Stimulated activated CD8-positive, alpha-beta memory T cell treated with anti-CD3 and anti-CD28 coated beads, Interleukin-12 subunit alpha, Interleukin-12 subunit beta, amount 100 ng/mL, for 24 hours (primary cell): ENCODE data around the gene ZNF516.

Experiments used
- DNase-seq: peaks from one replicate; pipeline ENCODE4 v3.0.0-alpha.2; 2020; ENCODE audit errors: extremely low read depth

Gene ZNF516

DNA sequence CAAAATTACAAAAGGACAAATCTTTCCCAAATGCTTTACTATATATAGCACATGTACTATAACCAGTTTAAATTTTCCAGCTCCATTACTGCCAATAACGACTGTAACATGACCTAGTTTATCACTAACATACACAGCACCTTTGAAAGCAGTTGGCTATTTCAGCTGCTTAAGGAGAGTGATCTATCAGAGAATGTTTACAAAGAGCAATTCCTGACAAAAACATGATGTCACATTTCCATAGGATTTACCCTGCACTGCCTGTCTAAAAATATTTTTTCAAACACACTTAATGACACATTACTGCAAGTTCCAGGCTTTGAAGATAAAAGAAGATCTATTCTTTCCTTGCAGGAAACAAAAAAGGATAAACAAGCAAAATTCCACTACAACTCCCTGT is 40.6 kb downstream of the ZNF516 start:
- DNase-seq = no peak

DNA sequence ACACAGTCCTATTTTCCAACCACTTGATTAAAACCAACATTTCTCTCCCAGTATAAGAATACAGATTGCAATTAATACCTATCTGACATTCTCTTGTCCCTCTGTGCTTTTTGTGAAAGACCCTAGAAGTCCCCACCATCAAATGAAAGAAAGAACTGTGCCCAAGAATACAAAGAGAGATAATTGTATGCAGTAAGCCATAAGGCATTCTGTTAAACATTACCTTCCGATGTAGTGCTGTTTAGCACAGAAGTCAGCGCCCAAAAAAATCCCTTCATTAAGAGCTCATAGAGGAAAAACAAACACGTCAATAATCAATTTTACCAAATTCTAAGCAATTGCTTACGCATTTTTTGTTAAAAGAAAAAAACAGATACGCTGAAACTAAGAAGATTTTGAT is 41.1 kb downstream of the ZNF516 start:
- no peak for DNase-seq

DNA sequence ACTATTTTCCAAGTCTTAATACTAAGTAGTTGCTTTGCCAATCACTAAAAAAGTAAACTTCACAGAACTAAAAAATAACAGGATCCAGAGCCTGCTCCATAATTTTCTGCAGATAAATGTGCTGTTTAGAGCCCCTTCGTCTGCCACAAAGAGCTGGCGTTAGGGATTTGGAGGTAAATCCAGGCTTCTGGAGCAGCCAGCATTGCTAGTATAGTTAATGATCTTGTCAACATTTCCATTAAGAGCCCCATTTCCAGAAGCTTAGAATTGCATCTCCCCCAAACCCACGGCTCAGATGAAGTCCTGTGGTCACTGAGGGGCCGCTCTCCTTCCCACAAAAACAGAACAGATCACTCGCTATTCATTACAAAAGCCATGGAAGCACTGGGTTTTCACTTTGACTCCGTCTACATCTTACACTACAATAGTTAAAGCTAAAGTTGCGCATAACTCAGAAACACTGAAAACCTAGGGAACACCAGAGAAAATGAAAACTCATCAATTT is 41.9 kb downstream of the ZNF516 start:
- DNase-seq = no peak

DNA sequence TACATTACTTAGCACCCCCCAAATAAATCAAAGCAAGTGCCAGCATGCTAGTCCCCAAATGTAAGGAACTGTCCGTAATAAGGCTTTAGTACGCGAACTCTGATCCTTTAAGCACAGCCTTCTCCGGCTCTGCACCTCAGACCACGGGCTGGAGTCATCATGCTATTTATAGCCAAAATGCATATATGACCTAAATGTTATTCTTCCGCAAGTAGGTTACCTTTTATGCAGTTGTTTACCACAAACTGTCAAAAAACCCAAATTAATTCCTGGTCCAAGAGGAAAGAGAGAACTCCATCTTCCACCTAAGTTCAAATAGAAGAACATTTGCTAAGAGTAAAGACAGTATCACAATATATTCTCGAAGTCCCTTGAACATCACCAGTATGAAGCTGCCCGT is 42.7 kb downstream of the ZNF516 start:
- no peak for DNase-seq

DNA sequence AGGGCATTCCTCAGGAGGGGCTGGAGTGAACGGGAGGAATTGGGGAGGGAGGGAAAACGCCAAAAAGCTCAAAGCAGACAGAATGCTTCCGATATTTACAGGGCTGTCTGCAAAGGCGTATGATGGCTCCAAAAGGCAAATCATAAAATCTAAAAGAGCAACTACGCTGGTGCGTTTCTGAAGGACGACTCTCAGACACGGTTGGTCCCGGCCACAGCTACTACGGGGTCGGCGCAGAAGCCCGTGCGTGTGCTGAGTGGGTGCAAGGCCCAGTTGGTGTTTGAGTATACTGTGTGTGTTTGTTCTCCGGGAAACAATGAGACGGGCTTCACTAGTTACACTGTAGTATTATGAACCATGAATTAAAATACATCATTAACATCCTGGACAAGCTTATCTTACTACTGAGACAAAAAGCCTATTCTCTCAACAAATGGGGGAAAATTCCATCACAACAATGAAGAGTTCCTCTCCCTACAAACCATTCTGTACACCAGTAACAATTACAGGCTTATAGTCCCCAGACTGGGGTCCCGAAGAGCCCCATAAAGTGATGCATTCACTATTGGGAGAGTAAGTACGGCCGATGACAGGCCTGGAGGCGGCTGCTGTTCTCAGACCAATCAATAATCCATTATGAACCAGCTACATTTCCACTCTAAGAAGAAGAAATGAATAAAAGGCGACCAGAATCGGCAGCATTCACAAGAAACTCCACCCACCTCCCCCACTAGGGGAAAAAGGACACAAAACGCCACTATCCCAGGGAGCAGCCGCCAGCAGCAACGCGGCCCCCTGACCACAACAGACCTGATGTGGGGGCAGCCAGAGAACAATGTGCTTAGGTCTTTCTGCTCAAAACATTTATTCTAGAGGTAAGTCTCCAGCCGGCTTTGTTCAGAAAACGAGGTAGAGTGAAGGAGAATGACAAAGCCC is 43.4 kb downstream of the ZNF516 start:
- no peak for DNase-seq

DNA sequence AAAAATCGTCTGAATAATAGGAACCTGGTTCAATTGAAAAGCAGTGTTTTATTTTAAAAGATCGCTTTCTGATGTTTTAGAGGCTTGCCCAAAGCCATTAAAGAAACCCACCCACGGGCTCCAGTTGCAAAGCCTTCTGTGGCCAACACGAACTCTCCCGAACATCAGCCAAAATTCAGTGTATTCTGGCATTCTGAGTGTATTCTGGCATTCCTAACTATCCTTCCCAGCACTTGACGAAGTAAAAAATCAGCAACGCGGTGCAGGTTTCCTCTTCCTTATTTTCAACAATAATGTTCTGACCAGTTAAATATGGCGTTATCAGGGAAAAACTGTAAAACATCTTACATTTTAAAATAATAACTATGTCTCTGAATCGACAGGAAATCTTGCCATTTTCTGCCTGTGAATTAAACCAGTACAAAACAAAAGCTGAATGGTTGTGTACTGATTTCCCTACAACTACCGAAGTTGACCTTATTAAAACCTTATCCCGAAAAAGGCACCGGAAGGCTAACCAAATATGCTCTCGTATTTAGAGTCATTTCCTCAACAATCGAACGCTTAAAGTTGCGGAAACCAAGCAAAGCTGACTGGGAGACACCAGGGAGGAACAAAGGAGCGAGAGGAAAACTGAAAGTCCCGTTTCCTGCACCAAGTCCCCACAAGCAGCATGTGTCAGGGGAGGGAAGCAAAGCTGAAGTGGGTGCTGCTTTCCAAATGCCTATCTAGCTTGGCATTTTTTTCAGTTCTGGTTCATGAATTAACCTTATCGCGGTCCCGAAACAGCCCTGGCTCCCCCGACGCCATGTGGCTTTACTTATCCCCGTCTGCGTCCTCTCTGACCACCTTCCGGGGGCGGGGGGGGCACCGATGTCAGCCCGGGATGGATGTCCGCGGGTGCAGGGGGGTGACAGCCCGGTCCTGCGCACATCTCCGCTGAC is 44.3 kb downstream of the ZNF516 start:
- DNase-seq = no peak

DNA sequence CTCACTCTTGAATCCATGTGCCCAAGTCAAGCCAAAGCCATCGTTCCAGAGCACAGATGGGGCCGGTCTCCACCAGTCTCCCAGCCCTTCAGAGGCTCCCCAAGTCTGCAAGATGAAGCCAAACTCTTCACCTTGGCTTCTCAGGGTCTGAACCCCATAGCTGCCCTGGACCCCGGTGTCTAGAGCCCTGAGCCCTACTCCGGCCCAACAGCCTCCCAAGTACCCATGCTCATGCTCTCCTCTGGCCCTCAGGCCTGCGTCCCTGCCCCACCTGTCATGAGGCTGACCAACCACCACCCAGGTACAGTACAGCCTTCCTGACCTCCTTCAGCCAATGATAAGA is 46.0 kb downstream of the ZNF516 start:
- no peak for DNase-seq

DNA sequence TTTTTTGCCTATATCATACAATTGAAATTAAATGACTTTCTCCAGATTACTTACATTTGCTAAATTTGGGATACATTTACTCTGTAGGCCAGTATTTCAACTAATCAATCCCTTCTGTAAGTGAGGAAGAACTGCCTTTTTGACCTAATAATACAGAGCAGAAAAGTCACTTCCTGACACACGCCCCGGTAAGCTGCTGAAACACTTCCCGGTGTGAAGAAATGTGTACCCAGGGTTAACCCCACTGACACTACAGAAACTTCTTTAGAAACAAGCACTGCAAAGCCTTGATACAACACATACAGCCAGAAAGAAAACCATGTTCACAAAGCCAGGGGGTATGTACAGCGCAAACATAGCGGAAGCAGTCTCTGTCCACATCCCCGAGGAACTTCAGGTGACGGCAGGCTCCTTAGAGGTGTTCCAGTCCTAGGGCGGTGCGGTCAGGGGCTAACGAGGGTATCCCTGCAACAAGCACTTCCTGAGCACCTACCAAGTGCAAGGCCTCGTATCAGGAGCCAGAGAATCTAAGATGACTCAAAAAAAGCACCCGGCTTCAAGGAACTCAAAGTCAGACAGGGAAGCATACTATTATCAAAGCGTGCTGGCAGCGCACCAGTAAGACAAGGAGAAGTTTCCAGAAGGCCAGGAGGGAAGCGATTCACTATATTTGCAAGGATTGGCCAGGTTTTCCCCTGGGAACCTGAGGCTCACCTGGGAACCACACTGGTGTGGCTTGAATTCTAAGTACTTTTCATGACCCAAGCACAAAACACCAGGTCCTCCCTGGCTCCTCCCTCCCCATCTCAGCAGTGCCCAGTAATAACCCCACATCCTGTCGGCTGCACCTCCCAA is 46.6 kb downstream of the ZNF516 start:
- no peak for DNase-seq

DNA sequence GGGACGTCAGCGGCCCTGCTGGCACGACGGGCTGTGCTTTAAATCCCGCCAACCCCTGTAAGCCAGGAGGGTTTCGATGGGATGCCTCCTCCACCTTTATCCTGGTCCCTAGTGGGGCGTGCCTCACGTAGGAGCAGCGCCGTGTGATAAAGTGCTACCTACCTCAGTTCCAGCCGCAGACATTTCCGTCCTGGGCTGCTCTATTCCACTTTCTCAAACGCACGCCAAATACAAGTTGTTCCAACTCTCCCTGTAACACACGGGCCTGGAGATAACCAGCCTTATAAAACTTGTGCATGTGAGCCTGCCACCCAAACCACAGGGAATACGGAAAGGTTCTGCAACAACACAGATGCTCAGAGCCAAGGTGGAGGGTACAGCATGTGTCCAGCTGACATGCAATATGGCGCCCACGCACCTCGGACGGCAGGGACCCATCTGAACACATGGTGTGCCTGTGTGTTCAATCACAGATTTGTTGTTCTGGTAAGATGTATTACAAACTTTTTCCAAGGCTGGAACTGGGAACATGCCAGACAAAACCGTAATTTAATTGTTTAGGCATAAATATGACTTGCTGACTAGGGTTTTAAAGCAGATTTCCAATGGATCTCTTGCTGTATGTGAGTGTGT is 47.7 kb downstream of the ZNF516 start:
- no peak for DNase-seq

DNA sequence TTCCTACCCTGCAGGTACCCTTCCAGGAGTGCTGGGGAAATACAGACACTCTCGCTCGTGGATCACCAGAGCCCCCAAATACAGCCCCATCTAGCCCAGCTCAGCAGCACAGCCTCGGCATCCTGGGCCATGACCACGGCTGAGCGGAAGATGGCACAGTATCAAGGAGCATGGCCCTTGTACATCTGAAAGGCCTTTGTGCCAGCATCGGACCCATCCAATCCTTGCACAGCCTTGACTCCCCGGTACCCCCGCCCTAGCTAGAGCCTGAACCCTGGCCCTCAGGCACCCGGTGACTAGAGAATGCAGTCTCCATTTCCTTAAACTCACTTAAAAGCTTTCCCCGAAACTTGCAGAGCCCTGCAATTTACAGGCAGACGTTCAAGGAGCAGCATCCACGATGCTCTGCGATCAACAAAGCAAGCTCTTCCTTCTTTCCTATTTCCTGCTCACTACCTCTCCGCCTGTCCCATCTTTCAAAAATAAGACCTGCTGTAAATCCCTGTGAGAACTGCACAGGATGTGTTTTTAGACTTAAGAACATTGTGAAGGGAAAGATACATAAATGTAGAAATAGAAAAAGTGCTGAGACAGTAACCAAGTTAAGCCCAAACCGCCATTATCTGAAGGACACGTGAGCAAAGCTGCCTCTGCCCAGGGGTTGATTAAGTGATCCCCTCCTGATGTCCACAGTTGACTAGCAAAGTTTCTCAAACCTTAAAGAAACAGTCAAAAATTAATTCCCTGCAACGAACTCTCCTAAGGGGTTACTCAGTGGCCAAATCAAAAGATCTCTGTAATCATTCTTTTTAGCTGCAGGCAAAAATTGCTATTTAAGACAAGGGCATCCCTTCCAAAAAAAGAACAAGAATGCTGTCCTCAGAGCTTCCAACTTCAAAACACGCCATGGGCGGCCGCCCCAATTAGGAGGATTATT is 48.5 kb downstream of the ZNF516 start:
- no peak for DNase-seq

DNA sequence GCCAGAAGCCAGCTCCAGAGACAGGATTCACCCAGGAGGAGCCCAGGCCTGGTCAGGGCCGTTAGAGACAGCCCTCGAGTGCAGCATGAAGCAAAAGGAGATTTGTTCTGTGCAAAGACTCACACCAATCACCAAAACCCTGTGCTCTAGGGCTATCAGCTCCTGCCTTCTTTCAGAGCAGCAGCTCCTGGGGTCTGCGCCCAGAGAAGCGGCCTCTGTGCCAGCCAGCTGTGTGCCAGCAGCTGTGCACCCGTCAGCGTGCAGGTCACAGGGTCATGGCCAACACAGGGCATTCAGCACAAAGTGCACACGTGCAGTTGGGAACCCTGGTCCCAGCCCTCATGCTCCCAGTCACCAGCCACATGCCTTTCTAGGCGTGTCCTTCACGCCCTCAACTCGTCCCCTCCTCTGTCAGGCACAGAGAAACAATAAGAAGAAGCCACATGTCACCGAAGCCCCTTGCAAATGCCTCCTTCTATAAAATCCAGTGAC is 49.3 kb downstream of the ZNF516 start:
- DNase-seq = no peak

DNA sequence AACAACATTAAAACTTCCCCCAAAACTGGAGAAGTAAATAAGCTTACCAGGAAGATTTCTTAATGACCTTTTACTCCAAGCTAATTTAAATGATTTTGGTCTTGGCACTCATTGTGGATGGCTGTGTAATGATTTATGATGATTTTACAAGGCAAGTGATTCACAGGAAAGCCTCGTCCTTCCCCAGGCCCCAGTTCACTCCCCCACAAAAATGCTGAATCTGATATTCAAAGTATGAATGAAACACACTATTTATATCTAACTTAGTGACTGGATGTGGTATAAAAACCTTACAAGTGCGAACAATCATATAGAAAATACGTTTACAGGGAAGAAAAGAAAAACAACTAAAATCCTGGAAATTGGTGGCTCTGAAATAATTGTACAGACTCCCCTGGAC is 49.8 kb downstream of the ZNF516 start:
- no peak for DNase-seq

DNA sequence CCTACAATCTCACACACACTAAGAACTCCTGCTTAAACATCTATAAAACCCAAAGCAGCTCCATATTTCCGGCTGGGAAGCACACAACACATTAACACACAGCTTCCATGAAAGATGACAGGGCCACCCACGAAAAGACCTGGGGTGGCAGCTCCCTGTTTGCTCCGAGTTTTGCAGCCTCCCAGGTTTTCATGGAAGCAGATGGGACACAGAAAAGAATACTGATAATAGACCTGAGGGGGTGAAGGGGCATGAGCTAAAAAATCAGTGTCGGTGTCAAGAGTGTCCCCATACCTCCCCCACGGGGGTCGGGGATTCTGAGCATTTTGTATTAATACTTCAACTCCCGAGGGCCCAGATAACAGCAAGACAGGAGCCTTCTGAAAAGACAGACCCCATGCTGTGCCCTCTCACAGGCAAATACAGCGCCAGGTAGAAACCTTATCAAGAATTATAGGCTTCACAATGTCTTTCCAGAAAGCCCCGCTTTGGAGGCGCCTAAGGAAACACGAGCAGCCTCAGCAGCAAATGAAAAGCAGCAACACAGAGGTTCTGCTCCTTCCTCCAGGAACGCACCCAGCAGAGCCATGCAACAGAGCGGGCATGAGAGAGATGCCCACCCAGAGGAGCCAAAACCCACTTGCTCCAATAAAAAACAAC is 50.5 kb downstream of the ZNF516 start:
- DNase-seq = no peak

DNA sequence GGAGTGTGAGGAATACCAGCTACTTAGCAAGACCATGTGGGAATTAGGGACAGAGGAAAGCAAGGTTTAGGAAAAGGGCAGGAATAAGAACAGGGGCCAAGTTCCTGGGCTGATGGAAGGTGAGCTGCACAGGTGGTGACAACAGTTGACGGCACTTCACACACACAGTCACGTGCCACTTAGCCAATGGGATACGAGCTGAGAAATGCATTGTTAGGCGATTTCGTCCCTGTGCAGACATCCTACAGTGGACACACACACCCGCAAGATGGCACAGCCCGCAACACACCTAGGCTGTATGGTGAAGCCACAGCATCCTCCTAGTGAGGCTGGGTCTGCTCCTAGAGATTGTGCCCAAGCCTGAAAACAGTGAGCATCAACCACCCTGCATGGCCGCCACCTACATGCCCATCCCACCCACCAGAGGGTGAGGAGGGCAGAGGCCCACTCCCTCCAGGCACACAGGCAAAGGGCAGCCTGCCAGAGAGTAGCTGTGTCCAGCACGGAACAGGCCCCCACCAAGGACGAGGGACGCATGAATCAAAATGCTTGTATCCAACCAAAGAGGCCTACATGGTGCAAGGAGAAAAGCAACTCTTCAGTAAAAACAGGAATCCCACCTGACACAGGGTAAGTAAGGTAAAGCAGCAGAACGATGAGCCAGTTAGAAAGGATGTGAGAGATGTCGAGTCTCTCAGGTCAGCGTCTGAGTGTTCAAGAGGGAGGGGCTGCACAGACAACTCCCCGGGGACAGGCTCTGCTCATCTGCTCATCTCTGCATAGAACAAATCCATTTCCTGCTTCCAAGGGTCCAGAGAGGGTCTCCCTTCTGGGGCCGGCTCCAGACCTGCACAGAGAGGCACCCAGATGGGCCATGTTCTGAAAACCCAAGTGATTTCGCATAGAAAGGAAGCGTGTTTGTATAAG is 51.3 kb downstream of the ZNF516 start:
- no peak for DNase-seq

DNA sequence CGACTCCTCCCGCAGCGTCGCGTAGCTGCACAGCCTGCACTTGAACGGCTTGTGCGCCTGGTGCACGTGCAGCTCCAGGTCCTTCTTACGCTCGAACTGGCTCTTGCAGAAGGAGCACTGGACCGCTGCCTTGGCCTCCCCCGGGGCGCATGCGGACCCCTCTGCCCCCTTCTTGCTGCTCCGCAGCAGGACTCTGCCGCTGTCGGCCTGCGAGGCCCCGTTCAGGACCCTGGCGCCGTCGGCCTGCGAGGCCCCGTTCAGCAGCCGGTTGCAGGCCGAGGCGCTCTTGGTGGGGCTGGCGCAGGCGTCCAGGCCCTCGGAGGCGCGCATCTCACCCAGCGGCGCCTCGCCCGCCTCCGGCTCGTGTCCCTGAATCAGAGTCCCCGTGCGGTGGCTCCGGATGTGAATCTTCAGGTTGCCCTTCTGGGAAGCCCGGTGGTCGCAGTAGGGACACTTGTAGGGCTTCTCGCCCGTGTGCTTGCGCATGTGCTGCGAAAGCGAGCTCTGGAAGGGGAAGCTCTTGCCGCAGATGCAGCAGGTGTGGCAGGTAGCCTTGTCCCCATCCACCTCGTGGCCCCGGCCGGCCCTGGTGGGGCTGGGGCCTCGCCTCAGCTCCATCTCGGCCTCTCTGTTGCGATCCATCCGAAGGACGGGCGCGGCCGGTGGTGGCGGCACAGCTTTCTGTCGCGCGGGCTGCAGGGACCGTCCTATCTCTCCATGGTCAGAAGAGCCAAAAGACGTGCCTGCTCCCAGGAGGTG is 52.5 kb downstream of the ZNF516 start:
- no peak for DNase-seq

DNA sequence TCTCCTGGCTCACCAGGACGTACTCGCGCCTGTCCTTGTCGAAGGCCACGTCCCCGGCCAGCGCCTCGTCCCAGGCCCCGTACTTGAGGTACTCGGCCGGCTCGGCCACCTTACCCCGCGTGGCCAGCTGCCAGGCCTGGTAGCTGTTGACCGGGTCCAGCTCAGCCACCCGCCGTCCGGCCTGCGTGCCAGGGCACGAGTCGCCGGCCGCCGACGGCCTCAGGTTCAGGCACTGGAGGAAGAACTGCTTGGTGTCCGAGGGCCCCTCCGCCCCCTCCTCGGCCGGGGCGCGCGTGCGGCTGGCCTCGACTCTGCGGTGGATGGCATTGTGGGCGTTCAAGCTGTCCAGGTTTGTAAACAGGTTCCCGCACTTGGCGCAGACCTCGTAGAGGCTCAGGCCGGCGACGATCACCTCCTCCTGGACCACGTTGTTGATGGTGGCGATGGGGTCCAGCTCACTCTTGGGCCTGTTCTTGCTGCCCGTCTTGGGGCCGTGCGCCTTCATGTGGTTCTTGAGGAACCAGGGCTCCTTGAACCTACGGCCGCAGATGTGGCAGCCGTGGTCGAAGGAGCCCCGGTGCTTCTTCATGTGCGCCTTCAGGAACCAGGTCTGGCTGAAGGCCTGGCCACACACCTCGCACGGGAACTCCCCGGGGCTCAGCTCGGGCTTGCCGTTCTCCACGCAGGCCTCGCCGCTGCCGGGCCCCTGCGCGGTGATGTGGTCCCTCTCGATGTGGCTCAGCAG is 53.2 kb downstream of the ZNF516 start:
- no peak for DNase-seq
